MV-4-11 (cell line): ENCODE data around the gene PLCG2.

Source experiments
- DNase-seq: peaks from one replicate; lab custom pipeline; 2025; lab: John Stamatoyannopoulos, UW

PLCG2 gene

GRCh38 chr16:81843683-81844082 is 64.6 kb downstream of the PLCG2 start:
- no peak for DNase-seq

GRCh38 chr16:81846105-81846504 is 67.0 kb downstream of the PLCG2 start:
- DNase-seq, result no peak

GRCh38 chr16:81848306-81848853 is 69.3 kb downstream of the PLCG2 start:
- no peak for DNase-seq

- no peak for DNase-seq
These were observed 71.3 kb downstream of the PLCG2 start for GRCh38 chr16:81850197-81850944.

- DNase-seq, result no peak
These were observed 73.3 kb downstream of the PLCG2 start for GRCh38 chr16:81852347-81852746.

GRCh38 chr16:81855552-81856153 is 76.6 kb downstream of the PLCG2 start:
- DNase-seq, result no peak

- DNase-seq, result no peak
These were observed 81.5 kb downstream of the PLCG2 start for GRCh38 chr16:81860287-81861266.

GRCh38 chr16:81861503-81861902 is 82.4 kb downstream of the PLCG2 start:
- no peak for DNase-seq

GRCh38 chr16:81861915-81862314 is 82.8 kb downstream of the PLCG2 start:
- DNase-seq, result no peak

- DNase-seq, result no peak
These were observed 84.7 kb downstream of the PLCG2 start for GRCh38 chr16:81863630-81864352.

- DNase-seq, result no peak
These were observed 85.7 kb downstream of the PLCG2 start for GRCh38 chr16:81864646-81865382.

GRCh38 chr16:81866820-81867440 is 87.8 kb downstream of the PLCG2 start:
- no peak for DNase-seq

GRCh38 chr16:81868057-81868748 is 89.1 kb downstream of the PLCG2 start:
- no peak for DNase-seq

GRCh38 chr16:81869326-81869725 is 90.2 kb downstream of the PLCG2 start:
- no peak for DNase-seq

- DNase-seq, result no peak
These were observed 94.1 kb downstream of the PLCG2 start for GRCh38 chr16:81873206-81873605.

- DNase-seq, result peak; percentile 53
These were observed 95.0 kb downstream of the PLCG2 start for GRCh38 chr16:81873843-81874752.

- DNase-seq, result no peak
These were observed 96.4 kb downstream of the PLCG2 start for GRCh38 chr16:81875461-81875860.

GRCh38 chr16:81876273-81876900 is 97.3 kb downstream of the PLCG2 start:
- no peak for DNase-seq
